ENCODE results near the gene PRSS8. TPM values are rescaled to one million over a fixed set of nuclear protein-coding genes. Genes with fewer than 3 reads are reported as not detected.
"Not testable (repeated sequence)": the region's sequence is repeated elsewhere in the genome, so short reads cannot be mapped to it uniquely, and the experiment has no call there.

PRSS8 gene
- polyA plus RNA-seq, 1 experiment: not detected

- CTCF ChIA-PET: no interaction called here
- H3K9me3 ChIP-seq (ENCODE audit: control insufficient read depth, insufficient read depth, low read length): no peaks in the 10 kb centered on the region; the same call in 1 of the 2 replicates
- POLR2A ChIA-PET: no interaction called here
- H3K4me3 ChIP-seq (ENCODE audit: low read depth, low read length): no peak overlapping the region
- no peak for TF ChIP-seq CTCF (IDR thresholded peaks at IDR 0.05; ENCODE audit: low read depth, low read length)
- no peak for DNase-seq (ENCODE audit: low read depth, low spot score)
- H3K27me3 ChIP-seq (ENCODE audit: control insufficient read depth, insufficient read depth, low read length): peaks cover 2% of the 10 kb centered on the region
- H3K27ac ChIP-seq (ENCODE audit: low read depth, low read length): no peak overlapping the region
Measured at GRCh38 chr16:31138621-31139578, 3.4 kb upstream of the PRSS8 start.

- DNase-seq (ENCODE audit: low read depth, low spot score); H3K27ac ChIP-seq (ENCODE audit: low read depth, low read length); H3K4me3 ChIP-seq (ENCODE audit: low read depth, low read length); CTCF ChIA-PET; H3K27me3 ChIP-seq (ENCODE audit: control insufficient read depth, insufficient read depth, low read length); H3K9me3 ChIP-seq (ENCODE audit: control insufficient read depth, insufficient read depth, low read length): not testable (repeated sequence)
- POLR2A ChIA-PET: interaction anchor here (1.2 kb wide), 1 partner anchor 20 kb away, joined by 4 read pairs; the partner anchor contains the start of gene KAT8
Measured at GRCh38 chr16:31136822-31137499, 1.4 kb upstream of the PRSS8 start.

DNA sequence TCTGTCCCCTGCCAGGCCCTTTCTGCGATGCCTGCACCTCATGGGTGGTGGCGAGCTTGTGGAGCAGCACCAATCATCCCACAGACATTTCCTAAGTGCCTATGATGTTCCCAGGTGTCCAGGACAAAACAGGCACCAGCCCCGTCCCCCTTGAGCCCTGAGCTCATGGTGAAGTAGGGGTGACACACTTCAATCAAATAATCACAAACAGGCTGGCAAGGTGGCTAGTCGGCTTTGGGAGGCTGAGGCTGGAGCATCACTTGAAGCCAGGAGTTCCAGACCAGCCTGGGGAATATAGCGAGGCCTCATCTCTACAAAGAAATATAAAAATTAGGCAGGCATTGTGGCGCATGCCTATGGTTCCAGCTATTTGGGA lies 748 bp upstream of the PRSS8 start:
- no peak for TF ChIP-seq CTCF (IDR thresholded peaks at IDR 0.05; ENCODE audit: low read depth, low read length)
- ChIA-PET POLR2A (interaction anchor here (1.2 kb wide), 1 partner anchor 19 kb away, joined by 4 read pairs; the partner anchor contains the start of gene KAT8), CTCF (no interaction called here)
- H3K27me3 ChIP-seq (ENCODE audit: control insufficient read depth, insufficient read depth, low read length): peaks cover 2% of the 10 kb centered on the region
- H3K27ac ChIP-seq (ENCODE audit: low read depth, low read length): no peak overlapping the region
- DNase-seq (ENCODE audit: low read depth, low spot score): no peak
- no peaks in the 10 kb centered on the region; the same call in 1 of the 2 replicates for H3K9me3 ChIP-seq (ENCODE audit: control insufficient read depth, insufficient read depth, low read length)
- H3K4me3 ChIP-seq (ENCODE audit: low read depth, low read length): no peak overlapping the region

DNA sequence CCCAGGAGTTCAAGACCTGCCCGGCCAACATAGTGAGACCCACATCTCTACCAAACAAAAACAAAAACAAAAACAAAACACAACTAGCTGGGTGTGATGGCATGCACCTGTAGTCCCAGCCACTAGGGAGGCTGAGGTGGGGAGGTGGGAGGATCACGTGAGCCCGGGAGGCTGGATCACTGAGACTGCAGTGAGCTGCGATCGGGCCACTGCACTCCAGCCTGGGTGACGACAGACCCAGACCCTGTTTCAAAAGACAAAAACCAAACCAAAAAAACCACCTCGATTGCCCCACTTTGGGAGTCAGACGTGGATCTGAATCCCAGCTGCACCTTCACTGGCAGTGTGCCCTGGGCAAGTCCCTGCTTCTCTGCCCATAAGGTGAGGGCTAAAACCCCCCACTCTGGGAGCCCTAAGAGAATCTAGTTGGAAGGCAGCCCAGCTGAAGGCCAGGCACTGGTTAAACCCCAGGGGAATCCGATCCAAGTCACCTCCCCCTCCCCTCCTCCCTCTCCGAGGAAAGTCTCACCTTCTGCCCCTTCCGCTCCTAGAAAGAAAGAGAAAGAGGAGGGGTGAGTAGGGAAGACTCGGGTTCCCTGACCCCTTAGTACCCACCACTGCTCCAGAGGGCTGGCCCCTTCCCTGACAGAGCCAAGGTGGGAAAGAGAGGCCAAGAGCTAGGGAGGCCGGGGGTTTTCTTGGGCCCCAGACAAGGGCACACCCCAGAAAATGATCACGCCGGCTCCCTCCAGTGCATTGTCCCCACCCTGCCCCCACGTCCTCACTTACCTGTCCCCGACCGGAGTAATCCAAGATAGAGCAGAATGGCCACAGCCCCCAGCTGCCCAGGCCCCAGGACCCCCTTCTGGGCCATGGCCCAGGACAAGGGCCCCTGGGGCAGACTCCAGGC lies 647 bp downstream of the PRSS8 start:
- H3K9me3 ChIP-seq (ENCODE audit: control insufficient read depth, insufficient read depth, low read length): no peaks in the 10 kb centered on the region; the same call in 1 of the 2 replicates
- H3K27me3 ChIP-seq (ENCODE audit: control insufficient read depth, insufficient read depth, low read length): peaks cover 2% of the 10 kb centered on the region
- no peak for DNase-seq (ENCODE audit: low read depth, low spot score)
- TF ChIP-seq CTCF (IDR thresholded peaks at IDR 0.05; ENCODE audit: low read depth, low read length): no peak
- H3K4me3 ChIP-seq (ENCODE audit: low read depth, low read length): no peak overlapping the region
- no peak overlapping the region for H3K27ac ChIP-seq (ENCODE audit: low read depth, low read length)
- CTCF ChIA-PET: no interaction called here
- POLR2A ChIA-PET: interaction anchor here (1.5 to 1.8 kb wide), 2 partner anchors 17 to 45 kb away, joined by 3 to 4 read pairs; partner anchors contain the start of genes FUS and KAT8

GRCh38 chr16:31134091-31134571 lies 1.4 kb downstream of the PRSS8 start:
- TF ChIP-seq CTCF (IDR thresholded peaks at IDR 0.05; ENCODE audit: low read depth, low read length): no peak
- ChIA-PET POLR2A (interaction anchor here (1.5 to 1.8 kb wide), 2 partner anchors 16 to 45 kb away, joined by 3 to 4 read pairs; partner anchors contain the start of genes FUS and KAT8), CTCF (interaction anchor here (1.8 kb wide), 1 partner anchor 8 kb away, joined by 13 read pairs; no protein-coding TSS in a partner anchor)
- H3K9me3 ChIP-seq (ENCODE audit: control insufficient read depth, insufficient read depth, low read length): no peaks in the 10 kb centered on the region; the same call in 1 of the 2 replicates
- H3K4me3 ChIP-seq (ENCODE audit: low read depth, low read length): no peak overlapping the region
- H3K27ac ChIP-seq (ENCODE audit: low read depth, low read length): no peak overlapping the region
- DNase-seq (ENCODE audit: low read depth, low spot score): no peak
- peaks cover 2% of the 10 kb centered on the region for H3K27me3 ChIP-seq (ENCODE audit: control insufficient read depth, insufficient read depth, low read length)

All from AG04450 (cell line).